Thyroid gland (tissue), 4 donors: ENCODE measurements around the gene CNNM1.

Experiments used
- POLR2A ChIP-seq, 2 donors: fragments of 450-650 bp; IDR thresholded peaks; one replicate each; pipeline ENCODE4 v1.6.1; 2017; ENCODE audit warnings: antibody characterized with exemption in 2 of 2, mild to moderate bottlenecking in 2 of 2, moderate library complexity in 1 of 2
- TF ChIP-seq, protein P1 (sequence below), 6 experiments: fragments of 200-600 bp in 3 of 6; fragments of 450-650 bp in 3 of 6; sonication (generic) in 3 of 6; IDR thresholded peaks; one replicate each; pipeline ENCODE4 v1.5.1; 2016 to 2019; ENCODE audit warnings: antibody characterized with exemption in 6 of 6, mild to moderate bottlenecking in 2 of 6, inconsistent platforms in 1 of 6, moderate library complexity in 1 of 6

DNA sequence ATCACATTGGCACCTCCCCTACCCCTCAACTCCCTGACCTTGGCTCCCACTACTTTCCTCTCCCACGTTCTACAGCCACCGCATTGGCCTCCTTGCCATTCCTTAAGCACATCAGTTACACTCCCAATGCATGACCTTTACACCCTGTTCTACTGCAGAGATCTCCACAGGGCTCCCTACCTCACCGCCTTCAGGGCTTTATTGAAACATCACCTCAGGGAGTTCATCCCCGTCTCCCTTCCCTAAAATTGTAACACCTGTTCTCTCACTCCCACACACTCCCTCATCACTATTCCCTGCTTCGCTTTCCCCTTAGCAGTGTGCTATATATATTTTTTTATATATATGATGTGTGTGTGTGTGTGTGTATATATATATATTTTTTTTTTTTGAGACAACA lies 18.5 kb downstream of the CNNM1 start:
- TF ChIP-seq, protein P1, sequence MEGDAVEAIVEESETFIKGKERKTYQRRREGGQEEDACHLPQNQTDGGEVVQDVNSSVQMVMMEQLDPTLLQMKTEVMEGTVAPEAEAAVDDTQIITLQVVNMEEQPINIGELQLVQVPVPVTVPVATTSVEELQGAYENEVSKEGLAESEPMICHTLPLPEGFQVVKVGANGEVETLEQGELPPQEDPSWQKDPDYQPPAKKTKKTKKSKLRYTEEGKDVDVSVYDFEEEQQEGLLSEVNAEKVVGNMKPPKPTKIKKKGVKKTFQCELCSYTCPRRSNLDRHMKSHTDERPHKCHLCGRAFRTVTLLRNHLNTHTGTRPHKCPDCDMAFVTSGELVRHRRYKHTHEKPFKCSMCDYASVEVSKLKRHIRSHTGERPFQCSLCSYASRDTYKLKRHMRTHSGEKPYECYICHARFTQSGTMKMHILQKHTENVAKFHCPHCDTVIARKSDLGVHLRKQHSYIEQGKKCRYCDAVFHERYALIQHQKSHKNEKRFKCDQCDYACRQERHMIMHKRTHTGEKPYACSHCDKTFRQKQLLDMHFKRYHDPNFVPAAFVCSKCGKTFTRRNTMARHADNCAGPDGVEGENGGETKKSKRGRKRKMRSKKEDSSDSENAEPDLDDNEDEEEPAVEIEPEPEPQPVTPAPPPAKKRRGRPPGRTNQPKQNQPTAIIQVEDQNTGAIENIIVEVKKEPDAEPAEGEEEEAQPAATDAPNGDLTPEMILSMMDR (IDR thresholded peaks at IDR 0.05): no peak
- TF ChIP-seq POLR2A (IDR thresholded peaks at IDR 0.05): no peak
